NCI-H526 treated with DMSO at 0.1 percent for 48 hours (cell line): ENCODE data around the gene HOXA10.
A peak's percentile ranks its signal among the peaks of the same experiment; 100 is the strongest.

Experiments
- DNase-seq: peaks from one replicate; lab custom pipeline; 2025; lab: John Stamatoyannopoulos, UW

Gene HOXA10

DNA sequence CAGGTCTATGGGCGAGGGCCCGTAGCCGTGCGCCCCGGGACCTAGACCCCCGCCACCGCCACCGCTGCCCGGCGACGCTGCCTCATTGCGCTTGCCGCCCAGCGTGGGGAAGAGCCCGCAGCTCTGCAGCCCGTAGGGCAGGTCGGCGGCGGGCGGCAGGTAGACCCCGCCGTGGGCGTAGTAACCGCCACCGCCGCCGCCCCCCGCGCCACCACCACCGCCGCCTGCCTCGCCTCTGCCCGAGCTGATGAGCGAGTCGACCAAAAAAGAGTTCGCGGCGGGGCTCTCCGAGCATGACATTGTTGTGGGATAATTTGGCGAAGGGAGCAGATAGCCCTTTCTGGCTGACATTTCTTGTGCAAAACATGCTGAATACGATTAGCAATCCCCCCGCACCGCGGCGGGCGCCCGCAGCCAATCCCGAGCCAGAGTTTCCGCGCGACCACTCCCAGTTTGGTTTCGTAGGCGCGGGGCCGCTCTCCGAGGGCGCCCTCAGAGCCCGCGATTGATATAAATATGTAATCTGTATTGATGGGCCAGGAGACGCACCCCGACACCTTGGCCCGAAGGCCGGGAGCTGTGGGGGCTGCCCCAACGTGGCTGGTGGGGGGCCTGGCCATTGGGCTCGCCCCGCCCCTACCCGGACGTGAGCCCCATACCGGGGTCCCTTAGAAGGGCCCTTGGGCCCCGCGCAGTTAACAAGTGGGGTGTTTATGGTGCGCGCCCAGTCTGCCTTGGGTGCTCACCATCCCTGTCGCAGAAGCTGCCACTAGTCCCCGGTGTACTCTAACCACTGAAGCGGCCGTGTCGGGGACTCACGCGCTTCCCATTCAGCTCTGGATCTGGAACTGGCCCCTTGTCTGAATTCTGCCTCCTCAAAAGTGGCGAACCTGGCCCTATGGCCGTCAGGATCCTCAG, at the start of gene HOXA10:
TSS of gene HOXA10 (minus strand) at position 365 of the 918 bp plus-strand sequence. CDS start at position 351, 14 bp downstream.
- DNase-seq: no peak

DNA sequence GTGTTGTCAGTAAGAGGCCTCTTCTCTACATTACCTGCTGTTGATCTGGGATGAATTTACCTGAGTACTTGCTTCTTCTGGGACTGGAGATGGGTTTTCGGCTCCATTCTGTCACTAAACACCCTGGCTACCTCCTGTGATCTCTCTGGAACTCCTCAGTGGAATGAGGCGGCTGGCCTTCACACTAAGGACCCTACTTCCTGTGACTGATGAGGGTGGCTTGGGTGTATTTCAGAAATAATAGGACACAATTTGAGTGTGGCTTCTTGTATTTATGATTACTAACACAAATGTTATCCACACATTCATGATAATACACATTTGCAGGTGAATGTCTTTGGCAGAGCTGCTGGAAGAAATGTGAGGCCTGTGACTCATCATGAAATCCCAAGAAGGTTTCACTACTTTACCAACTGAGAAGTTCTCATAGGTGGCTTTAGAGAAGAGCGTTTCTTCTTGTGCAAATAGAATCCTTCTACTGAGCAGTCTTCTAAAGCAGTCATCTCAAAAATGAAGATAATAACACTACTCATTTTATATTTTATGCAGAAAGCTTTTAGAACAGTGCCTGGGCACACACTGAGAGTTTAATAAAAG, 47.2 kb upstream of the HOXA10 start:
- no peak for DNase-seq

DNA sequence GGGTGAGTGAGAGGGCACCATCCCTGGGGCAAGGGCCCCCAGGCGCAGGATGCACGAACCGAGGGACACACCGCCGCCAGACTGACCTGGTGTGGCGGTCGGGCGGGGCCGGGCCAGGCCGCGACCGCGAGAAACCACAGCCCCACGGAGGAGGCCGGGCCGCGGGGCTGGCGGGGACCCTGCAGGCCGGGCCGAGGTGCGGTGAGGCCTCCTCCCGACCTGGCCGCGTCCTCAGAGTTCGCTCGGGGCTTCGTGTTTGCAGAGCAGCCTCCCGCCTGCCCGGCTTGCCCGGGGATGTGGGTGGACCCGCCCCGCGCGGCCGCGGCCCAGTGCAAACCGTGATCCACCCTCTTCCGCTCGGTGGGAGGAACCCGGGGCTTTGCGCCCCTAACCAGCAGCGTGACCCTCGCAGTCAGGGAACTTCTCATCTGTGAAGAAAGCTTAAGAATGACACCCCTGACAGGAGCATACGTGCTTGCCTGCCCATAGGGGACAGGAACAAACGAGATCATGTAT, 46.4 kb upstream of the HOXA10 start:
- no peak for DNase-seq

DNA sequence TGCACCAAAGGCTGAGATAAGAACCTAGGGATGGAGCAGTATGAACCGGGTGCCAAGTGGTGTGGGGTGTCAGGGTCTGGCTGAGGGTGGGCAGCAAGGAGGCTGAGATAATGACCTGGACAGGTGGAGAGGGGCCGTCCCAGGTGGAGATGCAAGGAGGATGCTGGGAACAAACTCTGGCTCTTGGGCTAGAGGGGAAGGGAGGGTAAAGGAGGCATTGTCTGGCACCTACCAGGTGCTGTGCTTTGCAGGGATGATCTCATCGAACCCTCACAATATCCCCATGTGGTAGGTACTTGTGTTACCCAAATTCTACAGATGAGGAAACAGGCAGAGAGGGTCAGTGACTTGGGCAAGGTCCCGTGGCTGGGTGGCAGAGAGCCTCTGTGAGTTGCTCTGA, 45.7 kb upstream of the HOXA10 start:
- DNase-seq: no peak

DNA sequence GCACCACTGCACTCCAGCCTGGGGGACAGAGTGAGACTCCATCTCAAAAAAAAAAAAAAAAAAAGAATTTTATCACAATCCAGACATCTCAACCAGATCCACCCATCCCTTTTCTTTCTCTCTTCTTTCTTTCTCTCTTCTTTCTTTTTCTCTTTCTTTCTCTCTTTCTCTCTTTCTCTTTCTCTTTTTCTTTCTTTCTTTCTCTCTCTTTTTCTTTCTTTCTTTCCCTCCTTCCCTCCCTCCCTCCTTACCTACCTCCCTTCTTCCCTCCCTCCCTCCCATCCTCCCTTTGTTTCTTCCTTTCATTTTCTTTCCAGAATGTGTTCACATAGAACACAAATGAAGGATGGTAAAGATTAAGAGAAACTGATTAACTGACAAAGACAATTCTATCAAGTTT, 43.8 kb upstream of the HOXA10 start:
- DNase-seq: no peak

DNA sequence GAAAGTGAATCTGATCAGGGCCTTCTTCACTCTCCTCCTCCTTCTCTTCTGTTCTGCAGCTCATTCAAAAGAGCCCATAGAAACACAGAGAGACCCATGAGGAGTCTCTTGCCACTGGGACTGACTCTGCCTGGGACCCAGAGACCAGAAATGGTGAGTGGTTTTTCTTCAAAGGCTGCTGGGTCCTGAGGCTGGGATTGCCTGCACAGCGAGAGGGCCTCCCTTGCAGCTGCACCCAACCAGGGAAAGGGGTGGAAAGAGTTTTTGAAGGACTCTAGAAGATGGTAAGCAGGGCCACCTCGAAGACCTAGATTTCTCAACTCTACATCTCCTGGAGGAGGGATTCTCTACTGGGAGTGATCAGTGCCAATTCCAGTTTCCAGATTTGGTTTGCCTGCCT, 41.2 kb upstream of the HOXA10 start:
- DNase-seq: no peak

DNA sequence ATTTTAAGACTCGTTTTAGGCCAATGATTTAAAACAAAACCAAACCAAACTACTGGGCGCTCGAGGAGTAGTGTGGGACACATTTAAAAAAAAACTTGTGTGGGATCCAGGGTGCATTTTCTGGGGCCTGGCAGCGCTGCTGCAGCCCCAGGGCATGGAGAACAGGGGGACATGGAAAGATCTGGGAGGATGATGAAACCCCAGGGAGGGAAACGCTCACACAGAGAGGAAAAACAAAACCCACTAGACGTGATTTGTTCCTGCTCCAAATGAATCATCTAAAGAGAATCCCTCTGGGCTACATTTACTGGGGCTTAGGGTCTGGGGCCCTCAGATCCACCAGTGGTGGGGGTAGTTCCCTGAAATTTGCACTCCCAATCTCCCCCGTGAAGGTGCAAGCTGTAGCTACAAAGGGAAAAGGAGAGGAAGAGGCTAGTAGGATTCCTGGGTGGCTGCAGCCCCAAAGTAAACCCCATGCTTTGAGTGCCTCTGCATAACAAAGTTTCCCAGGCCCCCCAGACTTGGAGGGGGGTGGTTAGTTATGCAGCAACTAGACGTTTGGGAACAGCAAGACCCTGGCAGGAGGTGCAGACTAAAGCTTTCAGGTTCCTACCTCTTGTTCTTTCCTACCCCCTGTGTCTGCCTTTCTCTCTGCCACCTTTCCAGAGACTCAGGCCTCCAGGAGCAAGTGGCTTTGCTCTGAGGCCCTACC, 40.3 kb upstream of the HOXA10 start:
- no peak for DNase-seq

DNA sequence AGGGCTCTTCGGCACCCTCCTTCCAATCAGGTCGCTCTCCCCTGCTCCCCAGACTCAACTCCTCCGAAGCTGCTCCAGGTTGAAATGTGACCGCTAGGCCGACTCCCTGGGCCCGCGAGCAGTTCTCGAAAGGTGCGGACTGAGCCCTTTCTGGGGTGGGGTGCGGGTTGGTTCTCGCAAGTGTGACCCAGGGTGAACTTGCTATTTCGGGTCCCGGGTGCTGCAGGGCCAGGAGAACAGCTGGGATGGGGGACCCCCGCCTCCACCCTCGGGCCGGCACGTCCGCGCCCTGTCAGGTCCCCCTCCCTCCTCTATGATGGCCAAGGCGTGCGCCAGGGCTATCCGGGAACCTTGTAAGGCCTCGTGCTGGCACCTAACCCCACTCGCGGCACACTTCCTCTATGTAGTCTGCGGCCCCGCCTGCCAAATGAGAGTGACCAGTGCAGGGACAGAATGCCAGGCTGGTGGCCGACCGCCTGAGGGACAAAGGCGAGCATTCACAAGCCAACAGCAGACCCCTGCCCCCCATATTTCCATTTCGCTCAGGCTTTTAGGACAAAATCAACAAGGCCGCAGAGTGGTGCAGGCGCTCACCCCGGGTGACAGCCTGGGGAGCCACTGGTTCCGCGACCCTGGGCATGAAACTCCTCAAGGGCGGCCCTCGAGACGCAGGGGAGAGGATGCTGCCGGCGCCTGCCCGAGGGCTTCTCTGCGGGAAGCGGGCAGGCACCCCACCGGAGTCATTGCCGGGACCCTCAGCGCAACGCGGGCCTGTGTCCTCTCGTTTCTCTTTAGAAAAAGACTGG, 39.5 kb upstream of the HOXA10 start:
- no peak for DNase-seq

DNA sequence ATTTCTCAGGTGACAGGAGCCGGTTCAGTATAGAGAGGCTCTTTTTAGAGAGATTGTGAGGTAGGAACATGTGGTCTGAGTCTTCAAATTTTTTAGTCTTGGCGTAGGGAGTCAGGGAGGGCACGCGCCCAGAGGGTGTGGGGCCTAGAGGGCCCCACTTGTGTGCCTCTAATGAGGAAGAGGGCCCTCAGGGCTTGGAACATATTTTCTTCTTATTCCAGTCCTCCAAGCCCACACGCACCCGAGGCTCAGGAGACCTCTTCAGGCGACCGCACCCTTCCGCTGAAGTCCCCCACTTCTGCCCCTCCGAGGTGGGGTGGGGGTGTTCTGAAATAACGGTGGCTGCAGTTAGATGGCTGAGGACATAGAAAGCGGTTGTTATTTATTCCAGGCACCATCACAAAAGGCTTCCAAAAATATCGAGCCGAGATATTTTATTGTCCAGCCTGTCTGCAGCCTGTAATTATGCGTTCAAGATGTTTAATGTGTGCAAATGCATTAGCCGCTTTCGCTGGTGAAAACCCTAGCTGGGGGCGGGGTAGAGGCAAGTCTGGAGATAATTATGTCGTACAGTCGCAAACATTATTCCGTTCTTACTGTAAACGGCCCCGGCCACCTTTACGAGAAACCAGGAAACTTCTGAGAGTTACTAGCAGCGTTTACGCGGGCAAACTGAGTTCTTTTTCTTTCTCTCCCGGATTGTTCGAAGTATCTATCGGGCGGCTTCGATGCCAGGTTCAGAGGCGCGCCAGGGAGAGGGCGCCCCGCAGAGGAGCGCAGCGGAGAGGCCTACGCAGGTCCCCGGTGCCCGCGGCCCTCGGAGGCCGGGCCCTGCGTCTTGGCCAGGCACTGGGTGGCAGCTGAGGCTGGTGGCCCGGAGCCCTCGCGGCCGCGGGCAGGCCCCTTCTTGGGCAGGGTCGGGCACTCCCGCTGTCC, 38.6 kb upstream of the HOXA10 start:
- DNase-seq: no peak

DNA sequence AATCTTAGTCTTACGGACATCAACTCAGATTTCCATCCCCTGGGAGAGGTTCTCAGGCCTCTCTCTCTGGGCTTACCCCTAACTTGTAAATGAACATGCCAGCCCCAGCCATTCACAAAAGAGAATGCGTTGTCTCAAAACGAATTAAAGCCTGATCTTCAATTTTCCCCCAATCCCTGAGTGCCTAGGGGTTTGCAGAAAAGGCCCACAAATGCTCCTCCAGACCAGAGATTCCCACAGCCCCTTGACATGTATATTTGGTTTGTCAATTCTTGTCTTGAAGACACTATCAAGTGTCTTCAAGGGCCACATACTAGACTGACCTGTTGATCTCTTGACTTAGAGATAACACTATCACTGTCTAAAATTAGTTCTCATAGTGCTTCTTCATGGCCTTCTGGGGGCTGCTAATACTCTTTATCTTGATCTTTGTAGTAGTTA, 37.7 kb upstream of the HOXA10 start:
- DNase-seq: no peak

DNA sequence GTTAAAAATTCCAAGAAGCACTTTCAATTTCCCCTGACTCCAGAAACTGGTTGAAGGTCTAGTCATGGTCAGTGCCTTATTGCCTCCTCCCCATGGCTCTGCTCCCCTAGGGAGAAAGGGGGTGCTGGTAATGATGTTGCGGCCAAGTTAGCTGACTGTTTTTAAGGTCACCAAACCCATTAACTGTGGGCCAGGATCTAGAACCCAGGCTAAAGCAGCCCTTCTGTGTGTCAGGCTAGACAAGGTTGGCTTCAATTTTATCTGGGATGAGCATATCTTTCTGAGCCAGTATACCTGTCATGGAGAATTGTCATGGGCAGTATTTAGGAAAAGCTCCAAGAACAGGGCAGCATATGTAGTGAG, 36.9 kb upstream of the HOXA10 start:
- no peak for DNase-seq

DNA sequence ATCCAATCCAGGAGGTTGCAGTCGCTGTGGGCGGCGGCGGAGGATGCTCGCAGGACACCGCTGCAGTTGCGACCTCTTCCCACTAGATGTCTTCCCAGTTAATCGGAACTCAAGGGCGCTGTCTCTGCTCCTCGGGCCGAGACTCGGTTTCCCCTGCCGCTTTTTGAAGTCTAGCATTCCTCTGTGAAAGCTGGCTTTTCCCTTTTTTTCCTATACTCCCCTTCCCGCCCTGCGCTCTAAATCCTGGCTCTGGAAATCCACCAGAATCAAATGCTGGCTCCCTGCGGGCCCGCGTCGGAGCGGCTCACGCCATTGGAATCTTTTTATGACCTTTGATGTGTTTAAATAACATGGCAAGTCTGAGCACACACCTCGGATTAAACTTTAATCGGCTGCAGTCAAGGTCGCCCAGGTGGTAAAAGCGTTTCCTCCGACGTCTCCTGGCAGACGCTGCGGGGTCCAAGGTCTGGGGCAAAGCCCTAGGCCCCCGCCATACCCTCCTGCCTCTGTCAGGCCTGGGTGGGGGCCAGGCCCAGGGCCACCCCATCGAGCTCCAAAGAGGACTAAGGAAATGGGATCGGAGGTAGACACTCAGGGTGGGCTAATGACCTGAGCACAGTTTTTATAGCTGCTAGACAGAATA, 36.4 kb upstream of the HOXA10 start:
- DNase-seq: no peak

DNA sequence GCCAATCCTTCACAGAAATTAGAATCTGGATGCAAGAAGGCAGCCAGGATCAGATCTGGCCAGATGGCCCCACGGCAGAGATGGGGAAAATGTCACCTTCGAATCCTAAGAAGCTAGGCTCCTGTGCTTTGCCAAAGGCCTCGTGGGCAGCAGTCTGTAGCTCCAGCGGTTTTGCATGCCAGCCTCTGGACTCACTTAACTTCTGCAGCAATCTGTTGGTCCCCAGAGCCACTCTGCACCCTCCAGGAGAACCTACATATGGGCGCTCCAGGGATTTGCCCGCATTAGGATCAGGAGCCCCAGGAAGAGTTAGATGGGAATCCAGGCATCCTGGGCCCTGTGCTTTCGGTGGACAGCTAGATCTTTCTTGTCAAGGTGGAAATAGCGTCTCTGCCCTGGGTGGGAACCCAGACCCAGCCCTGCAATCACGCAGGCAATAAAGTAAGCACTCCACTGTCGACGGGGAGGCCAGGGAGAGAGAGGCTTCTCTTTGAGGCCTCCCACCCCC, 35.9 kb upstream of the HOXA10 start:
- DNase-seq: no peak

DNA sequence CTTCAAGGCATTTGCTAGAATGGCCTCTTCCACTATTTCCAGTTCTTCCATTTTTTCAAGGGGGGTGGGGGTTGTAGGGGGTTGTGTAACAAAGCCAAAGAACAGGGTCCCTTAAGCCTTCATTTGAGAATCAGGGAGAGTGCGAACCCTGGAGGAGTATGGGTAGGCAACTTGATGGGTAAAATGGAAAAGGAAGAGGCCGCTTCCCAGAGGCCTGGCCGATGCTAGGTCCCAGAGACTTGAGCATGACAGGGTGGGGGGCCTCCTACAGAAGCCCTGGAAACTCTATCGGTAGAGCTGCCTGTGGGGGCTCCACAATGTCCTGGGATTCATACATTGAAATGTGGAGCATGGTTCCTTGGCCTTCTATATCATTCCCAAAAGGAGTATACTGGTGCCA, 34.9 kb upstream of the HOXA10 start:
- no peak for DNase-seq

DNA sequence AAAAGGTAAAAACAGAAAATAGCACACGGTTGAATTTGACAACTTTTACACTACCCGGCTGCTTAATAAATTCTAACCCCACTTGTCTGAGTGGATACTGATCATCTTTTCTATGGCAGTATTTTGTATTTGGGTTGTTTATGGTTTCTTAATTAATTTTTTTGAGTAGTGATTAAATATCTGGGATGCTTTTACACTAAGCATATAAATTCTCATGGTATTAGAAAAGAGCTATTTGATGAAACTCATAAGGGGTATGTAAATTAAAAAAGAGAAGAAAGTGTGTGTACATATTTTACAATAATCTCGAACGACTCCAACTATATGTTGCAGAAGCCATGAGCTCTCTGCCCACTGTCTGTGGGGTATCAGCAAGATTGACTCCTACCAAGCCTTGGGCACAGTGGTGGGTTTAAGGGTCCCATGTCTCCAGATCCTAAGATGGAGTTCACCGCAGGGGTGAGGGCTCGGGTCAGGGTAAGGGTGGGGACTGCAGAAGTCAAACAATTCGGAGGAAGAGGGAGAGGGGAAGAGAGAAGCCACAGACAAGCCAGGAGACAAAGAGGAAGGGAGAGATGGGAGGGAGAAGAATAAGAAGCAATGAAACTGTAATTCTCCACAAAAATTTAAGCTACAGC, 33.3 kb upstream of the HOXA10 start:
- no peak for DNase-seq

DNA sequence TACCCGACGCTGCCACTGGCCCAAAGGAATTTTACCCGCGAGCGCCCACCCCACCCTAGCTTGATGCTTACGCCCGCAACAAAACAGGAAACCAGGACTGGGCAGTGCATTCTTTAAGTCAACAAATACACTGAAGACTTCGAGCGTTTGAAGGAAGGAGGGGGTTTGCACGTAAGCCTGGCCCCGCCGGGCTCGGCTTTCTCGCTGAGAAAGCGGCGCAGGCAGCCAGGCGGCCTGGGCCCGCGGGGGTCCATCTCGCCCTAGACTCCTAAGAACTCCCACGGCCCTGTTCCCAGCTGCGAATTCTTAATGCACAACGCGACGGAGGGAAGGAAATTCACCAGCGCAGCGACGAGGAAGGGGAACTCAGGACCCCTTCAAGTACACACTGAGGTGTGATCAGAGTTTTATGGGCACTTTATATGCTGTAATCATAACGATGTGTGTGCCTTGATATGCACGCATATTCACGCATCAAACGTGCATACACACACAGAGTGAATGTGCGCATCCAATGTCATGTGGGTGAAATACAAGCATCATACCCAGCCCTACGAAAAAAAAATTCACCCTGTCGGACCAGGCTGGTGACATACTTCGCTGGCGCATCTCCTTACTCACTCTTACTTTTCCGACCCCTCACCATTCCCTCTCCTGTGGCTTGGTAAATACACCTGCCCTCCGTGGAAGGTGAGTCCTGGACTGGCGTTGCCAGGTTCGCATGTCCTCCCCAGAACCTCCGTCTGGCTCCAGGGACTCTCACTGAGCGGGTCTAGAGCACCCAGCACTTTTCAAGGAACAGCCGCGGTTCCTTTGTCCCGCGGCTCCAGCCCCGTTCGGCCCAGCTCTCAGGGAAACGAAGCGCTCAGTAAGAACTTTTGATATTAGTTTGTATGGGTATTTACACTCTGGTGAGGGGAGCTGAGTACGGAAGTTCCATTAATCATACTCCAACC, 31.5 kb upstream of the HOXA10 start:
- DNase-seq: no peak

DNA sequence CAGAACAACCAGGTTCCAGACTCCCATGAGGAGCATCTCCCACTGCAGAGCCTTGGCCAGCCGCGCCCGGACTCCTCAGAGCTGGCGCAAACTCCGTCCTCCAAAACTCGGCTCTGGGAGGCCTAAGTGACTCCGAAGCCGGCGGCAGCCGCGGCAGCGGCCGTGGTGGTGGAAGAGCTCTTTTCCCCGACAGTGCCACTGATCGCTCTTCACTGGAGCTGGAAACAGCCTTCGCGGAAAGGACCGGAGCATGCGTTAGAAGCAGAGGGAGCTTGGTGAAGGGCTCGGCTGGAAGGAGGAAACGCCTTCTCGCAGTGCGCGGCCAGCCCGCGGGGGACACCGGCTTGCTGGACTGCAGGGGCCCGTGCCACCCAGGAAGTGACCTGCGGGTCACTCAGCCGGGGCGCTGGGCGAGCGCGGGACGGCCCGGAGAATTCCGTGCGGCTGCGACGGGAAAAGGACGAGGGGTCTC, 30.8 kb upstream of the HOXA10 start:
- peak; percentile 32 for DNase-seq

DNA sequence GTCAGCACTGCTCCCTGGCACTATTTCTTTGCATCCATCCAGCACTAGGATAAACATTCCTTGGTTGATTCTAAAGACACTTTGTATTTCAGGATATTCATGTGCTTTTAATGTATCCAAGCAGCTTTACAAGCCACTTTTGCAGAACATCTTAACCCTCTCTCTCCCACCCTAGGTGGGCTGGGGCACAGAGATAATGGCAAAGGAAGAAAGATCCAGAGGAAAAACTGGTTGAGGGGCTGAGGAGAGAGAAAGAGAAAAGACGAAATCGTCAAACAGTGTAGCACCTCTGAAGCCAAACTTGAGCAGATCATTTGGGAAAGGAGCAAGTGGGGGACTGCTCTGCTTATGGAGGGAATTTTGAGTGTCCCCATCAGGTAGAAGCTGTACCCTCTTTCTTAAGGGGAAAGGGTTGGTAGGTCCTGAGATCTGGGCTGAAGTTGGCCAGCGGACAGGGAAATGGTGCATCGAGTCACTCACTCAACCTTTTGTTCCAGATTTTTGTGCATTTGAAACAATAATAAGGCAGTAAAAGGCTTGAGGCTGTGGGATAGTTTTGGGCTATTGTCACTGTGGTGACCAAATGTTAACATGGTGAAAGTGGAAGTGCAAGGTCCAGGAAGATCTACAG, 30.0 kb upstream of the HOXA10 start:
- no peak for DNase-seq
